ENCODE data around the gene FNDC1.

FNDC1 gene

DNA sequence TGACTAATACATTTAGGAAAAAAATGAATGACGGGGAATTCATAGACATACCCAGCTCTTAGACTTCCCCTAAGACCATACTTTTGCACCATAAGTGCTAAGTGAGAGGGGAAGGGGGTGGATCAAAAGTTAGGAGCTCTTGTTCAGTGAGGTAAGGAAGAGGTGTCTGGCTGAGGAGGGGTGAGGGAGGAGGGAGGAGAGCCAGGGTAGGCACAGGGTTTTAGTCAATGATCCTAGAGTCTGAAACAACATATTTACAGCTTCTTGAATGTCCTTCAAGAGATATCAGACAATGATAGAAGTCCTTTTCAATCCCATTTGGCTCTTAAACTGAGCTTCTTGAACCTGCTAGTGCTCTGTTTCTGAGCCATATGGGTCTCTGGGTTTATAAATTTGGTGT is 135.4 kb downstream of the FNDC1 start:
- TF ChIP-seq, protein P1, sequence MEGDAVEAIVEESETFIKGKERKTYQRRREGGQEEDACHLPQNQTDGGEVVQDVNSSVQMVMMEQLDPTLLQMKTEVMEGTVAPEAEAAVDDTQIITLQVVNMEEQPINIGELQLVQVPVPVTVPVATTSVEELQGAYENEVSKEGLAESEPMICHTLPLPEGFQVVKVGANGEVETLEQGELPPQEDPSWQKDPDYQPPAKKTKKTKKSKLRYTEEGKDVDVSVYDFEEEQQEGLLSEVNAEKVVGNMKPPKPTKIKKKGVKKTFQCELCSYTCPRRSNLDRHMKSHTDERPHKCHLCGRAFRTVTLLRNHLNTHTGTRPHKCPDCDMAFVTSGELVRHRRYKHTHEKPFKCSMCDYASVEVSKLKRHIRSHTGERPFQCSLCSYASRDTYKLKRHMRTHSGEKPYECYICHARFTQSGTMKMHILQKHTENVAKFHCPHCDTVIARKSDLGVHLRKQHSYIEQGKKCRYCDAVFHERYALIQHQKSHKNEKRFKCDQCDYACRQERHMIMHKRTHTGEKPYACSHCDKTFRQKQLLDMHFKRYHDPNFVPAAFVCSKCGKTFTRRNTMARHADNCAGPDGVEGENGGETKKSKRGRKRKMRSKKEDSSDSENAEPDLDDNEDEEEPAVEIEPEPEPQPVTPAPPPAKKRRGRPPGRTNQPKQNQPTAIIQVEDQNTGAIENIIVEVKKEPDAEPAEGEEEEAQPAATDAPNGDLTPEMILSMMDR (IDR thresholded peaks at IDR 0.05): no peak

DNA sequence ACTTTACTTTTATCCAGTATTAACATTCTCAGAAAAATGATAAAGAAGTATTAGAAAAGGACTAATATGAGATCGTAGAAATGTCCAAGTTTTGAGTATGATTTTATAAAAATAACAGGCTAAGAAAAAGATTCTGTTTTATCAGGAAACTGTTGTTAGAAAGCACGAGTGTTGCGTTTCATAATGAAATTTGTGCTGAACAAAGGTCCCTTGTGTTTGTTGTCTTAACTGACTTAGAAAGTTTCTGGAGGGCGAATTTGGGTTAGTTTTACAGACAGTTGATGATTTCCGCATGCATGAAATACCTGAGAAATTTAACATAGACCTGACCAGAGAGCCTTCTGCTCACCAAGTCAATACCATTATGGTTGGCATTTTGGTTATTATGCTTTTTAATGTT is 136.0 kb downstream of the FNDC1 start:
- TF ChIP-seq, protein P1 (IDR thresholded peaks at IDR 0.05): no peak

DNA sequence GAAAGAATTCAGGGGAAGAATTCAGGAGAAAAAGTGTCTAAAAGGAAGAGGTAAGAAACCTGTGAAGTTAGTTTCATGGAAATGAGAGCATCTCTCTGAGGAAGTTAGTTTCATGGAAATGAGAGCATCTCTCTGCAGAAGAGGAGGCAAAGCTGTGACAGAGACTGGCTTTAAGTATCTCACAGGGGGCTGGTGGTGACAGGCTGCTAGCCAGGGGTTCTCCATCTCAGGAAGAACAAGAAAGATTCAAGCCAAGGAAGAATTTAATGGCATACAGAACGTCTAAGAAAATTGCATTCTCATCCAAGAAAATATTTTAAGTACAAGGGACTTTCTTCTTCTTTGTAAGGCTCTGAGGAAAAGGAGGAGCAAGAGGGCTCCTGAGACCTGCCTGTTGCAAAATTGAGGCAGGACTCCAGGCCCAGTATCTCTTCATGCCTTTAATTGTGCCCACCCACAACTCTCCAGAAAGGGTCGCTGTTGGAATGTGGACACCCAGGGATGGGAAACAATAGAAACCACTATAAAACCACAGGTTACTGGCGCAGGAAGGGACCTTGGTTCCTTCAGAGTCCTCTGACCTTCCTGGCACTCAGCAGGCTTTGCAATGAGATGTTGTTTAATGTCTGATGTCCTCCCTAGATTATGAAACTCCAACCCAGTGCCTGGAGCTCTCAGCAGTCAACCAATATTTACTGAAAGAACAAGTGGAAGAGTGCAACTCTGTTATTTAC is 136.8 kb downstream of the FNDC1 start:
- TF ChIP-seq, protein P1 (IDR thresholded peaks at IDR 0.05): no peak

DNA sequence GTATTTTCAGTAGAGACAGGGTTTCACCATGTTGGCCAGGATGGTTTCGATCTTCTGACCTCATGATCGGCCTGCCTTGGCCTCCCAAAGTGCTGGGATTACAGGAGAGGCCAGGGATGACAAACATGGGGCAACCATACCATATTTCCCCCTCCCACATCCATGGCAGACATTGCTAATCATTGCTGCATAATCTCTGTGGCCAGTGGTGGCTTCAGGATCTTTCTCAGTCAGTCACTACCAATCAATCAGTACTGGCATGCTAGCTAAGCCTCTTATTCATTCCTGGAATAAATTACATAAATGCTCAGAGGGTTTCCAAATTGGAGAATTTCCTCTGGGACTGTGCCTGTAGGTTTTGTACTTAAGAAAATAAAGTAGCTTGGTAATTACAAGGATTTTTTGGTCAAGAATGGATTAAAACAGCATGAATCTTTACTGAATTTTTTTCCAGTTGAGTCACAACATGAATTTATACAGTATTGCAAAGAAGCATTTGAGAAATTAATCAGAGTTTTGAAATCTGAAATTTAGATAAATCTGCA is 138.1 kb downstream of the FNDC1 start:
- TF ChIP-seq, protein P1 (IDR thresholded peaks at IDR 0.05): no peak

DNA sequence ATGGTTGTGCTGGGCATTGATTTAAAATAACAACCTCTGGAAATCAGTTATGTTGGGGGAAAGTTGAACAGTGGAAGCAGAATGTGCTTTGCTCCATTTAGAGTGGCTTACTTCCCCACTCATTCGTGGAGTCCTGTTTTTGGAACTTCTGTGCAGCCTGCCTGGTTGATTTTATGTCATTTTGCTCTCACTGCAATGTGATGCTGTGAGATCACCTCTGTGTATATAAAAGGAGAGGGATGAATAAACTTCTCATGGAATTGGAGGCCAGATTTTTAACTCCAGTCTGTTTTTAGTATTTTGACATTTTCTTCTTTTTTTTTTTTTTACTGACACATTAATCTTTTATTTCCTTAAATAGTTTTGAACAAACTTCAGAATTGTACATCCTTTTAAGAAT is 139.0 kb downstream of the FNDC1 start:
- TF ChIP-seq, protein P1 (IDR thresholded peaks at IDR 0.05): no peak

DNA sequence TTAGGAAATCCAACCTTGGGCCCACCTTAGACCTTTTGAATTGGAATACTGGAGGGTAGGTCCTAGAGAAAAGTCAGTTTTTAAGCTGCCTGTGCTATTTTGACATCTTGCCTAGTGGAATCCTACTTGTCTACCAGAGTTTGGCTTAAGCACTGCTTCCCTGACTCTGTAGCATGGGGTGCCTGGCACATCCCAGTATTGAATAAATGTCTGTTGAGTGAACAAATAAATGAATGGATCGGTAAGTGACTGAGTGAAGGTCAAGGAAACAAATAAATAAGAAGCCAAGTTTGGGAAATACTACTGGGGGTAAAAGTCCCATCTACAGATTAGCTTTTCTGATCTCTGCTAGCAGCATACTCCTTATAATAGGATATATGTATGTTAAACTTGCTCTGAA is 140.5 kb downstream of the FNDC1 start:
- TF ChIP-seq, protein P1 (IDR thresholded peaks at IDR 0.05): no peak

DNA sequence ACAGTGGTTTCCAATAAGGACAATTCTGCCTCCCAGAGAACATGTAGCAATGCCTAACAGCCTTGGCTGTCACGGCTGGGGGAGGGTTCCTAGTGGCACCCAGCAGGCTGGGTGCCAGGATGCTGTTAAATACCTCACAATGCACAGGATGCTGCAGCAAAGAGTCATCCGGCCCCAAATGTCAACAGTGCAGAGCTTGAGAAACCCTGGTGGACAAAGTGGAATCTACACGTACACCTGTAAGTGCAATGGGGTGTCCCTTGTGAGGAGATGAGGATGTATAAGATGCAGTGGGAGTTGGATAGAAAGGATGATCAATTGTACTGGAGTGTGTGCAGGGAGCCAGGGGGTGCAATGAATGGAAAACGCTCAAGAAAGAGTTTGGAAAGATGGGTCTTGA is 142.4 kb downstream of the FNDC1 start:
- TF ChIP-seq, protein P1 (IDR thresholded peaks at IDR 0.05): no peak

Measured in LNCAP (cell line).